GM12878 (cell line): Measurements from ENCODE around the gene TSPAN5. TPM values are rescaled to one million over a fixed set of nuclear protein-coding genes. Genes with fewer than 3 reads are reported as not detected.

Experiments
- ATAC-seq: fragments of 200-7000 bp; cut with Tn5 transposase; 3 replicates; pipeline ENCODE4 v1.9.1; 2020; ENCODE audit warnings: mild to moderate bottlenecking, moderate library complexity
- BruUV-seq: library from RNA; stranded (reverse); fragments of 400-500 nt; replicated peaks from 2 replicates; lab custom pipeline; 2021; lab: Mats Ljungman, UMichigan
- CTCF ChIA-PET: fragments of 300-600 bp; sonication (Branson Sonifier 250); formaldehyde crosslinking; extraction: SDS; loops from one replicate; lab custom pipeline; 2021; ENCODE audit warnings: inconsistent platforms; lab: Yijun Ruan, JAX
- POLR2A ChIA-PET: fragments of 350-600 bp; formaldehyde crosslinking; extraction: SDS; loops from one replicate; lab custom pipeline; 2021; ENCODE audit warnings: inconsistent platforms; lab: Charles Lee
- RAD21 ChIA-PET: fragments of 300-600 bp; sonication (Branson Sonifier 250); formaldehyde crosslinking; loops from one replicate; lab custom pipeline; 2023; ENCODE audit warnings: antibody characterized with exemption; ENCODE audit not compliant: unreplicated experiment; lab: Charles Lee
- SMC1A ChIA-PET: fragments of 300-600 bp; sonication (Branson Sonifier 250); formaldehyde crosslinking; loops from one replicate; lab custom pipeline; 2023; ENCODE audit not compliant: unreplicated experiment, uncharacterized antibody; lab: Charles Lee
- DNase-seq: peaks from one replicate; pipeline ENCODE4 v3.0.0-alpha.2; 2011; ENCODE audit warnings: low read depth, low spot score
- FAIRE-seq: peaks from 3 replicates; lab custom pipeline; 2011; peaks lifted over from hg19 to GRCh38; lab: Jason Lieb, UNC
- H2AFZ ChIP-seq: 2 replicates; pipeline ENCODE4 v1.6.0; 2011; ENCODE audit warnings: low read depth, low read length, control low read depth; ENCODE audit not compliant: control insufficient read depth
- H3K27ac ChIP-seq: 2 replicates; pipeline ENCODE4 v1.5.1; 2011; ENCODE audit warnings: control low read depth; ENCODE audit not compliant: control insufficient read depth, insufficient read depth
- H3K27me3 ChIP-seq, 2 experiments: replicated peaks in 1 of 2; 2 replicates each; pipeline versions ENCODE4 v1.6.0 to v1.6.1; 2011; ENCODE audit warnings: low read length in 1 of 2; ENCODE audit not compliant: control insufficient read depth in 2 of 2, insufficient read depth in 2 of 2
- H3K36me3 ChIP-seq, 2 experiments: 2 replicates each; pipeline ENCODE4 v1.5.1; 2011; ENCODE audit warnings: low read length in 1 of 2; ENCODE audit not compliant: control insufficient read depth in 2 of 2, insufficient read depth in 2 of 2
- H3K4me1 ChIP-seq: 2 replicates; pipeline ENCODE4 v1.6.1; 2011; ENCODE audit warnings: mild to moderate bottlenecking, low read length, moderate library complexity, mixed read lengths; ENCODE audit not compliant: control insufficient read depth, insufficient read depth
- H3K4me2 ChIP-seq: 2 replicates; pipeline ENCODE4 v1.6.0; 2011; ENCODE audit warnings: control low read depth; ENCODE audit not compliant: control insufficient read depth, insufficient read depth
- H3K4me3 ChIP-seq: fragments of 200-600 bp; sonication (generic); 2 replicates; pipeline ENCODE4 v1.5.1; 2016
- H3K79me2 ChIP-seq: 2 replicates; pipeline ENCODE4 v1.6.0; 2011; ENCODE audit warnings: low read length; ENCODE audit not compliant: control insufficient read depth, insufficient read depth
- H3K9ac ChIP-seq: 2 replicates; pipeline ENCODE4 v1.8.0; 2011; ENCODE audit warnings: low read length, control low read depth, mixed read lengths; ENCODE audit not compliant: control insufficient read depth, insufficient read depth
- H3K9me3 ChIP-seq: replicated peaks from 3 replicates; pipeline ENCODE4 v1.5.1; 2011; ENCODE audit warnings: mild to moderate bottlenecking, low read length; ENCODE audit not compliant: control insufficient read depth, insufficient read depth
- H4K20me1 ChIP-seq: 2 replicates; pipeline ENCODE4 v1.6.0; 2011; ENCODE audit not compliant: control insufficient read depth, insufficient read depth
- ATF7 ChIP-seq: fragments of 450-650 bp; IDR thresholded peaks from 2 replicates; pipeline ENCODE4 v1.6.1; 2016; ENCODE audit warnings: low read depth, mild to moderate bottlenecking
- E2F8 ChIP-seq: fragments of 450-650 bp; IDR thresholded peaks from 2 replicates; pipeline ENCODE4 v1.6.1; 2018; ENCODE audit warnings: mild to moderate bottlenecking, low read depth, moderate library complexity; ENCODE audit not compliant: partially characterized antibody
- ETV6 ChIP-seq, 2 experiments: fragments of 450-650 bp in 1 of 2; IDR thresholded peaks in 1 of 2; conservative IDR thresholded peaks in 1 of 2; 2 replicates each; pipeline ENCODE4 v1.6.1; 2014; ENCODE audit warnings: antibody characterized with exemption in 1 of 2, borderline replicate concordance in 1 of 2, low read depth in 1 of 2, mild to moderate bottlenecking in 1 of 2, moderate library complexity in 1 of 2
- IRF5 ChIP-seq: fragments of 450-650 bp; IDR thresholded peaks from 2 replicates; pipeline ENCODE4 v1.6.1; 2017; ENCODE audit warnings: borderline replicate concordance
- KLF5 ChIP-seq: fragments of 450-650 bp; IDR thresholded peaks from 2 replicates; pipeline ENCODE4 v1.6.1; 2014; ENCODE audit warnings: mild to moderate bottlenecking; ENCODE audit not compliant: partially characterized antibody
- MTA2 ChIP-seq: fragments of 450-650 bp; IDR thresholded peaks from 2 replicates; pipeline ENCODE4 v1.6.1; 2016; ENCODE audit warnings: low read depth, mild to moderate bottlenecking, moderate library complexity
- NFXL1 ChIP-seq: fragments of 450-650 bp; IDR thresholded peaks from 2 replicates; pipeline ENCODE4 v1.6.1; 2017; ENCODE audit warnings: antibody characterized with exemption, mild to moderate bottlenecking, borderline replicate concordance
- NKRF ChIP-seq: fragments of 450-650 bp; conservative IDR thresholded peaks from 2 replicates; pipeline ENCODE4 v1.6.1; 2017; ENCODE audit warnings: mild to moderate bottlenecking, moderate library complexity
- POLR2A ChIP-seq: IDR thresholded peaks from 2 replicates; pipeline ENCODE4 v1.6.1; 2011; ENCODE audit warnings: low read depth, mild to moderate bottlenecking, low read length
- RAD21 ChIP-seq: IDR thresholded peaks from 2 replicates; pipeline ENCODE4 v1.6.1; 2011; ENCODE audit warnings: mild to moderate bottlenecking, low read depth, low read length, moderate library complexity; ENCODE audit not compliant: insufficient read depth
- RELA ChIP-seq: fragments of 450-650 bp; IDR thresholded peaks from 2 replicates; pipeline ENCODE4 v1.8.0; 2014; ENCODE audit warnings: borderline replicate concordance; ENCODE audit not compliant: partially characterized antibody
- SKIL ChIP-seq: fragments of 450-650 bp; IDR thresholded peaks from 2 replicates; pipeline ENCODE4 v1.6.1; 2017; ENCODE audit warnings: mild to moderate bottlenecking, low read depth, inconsistent platforms; ENCODE audit not compliant: poor library complexity, severe bottlenecking
- SMAD1 ChIP-seq: fragments of 450-650 bp; IDR thresholded peaks from 2 replicates; pipeline ENCODE4 v1.6.1; 2018; ENCODE audit warnings: mild to moderate bottlenecking, low read depth; ENCODE audit not compliant: partially characterized antibody
- SPI1 ChIP-seq: IDR thresholded peaks from 2 replicates; pipeline ENCODE4 v1.6.1; 2011; ENCODE audit warnings: low read depth, mild to moderate bottlenecking, low read length, moderate library complexity, borderline replicate concordance; ENCODE audit not compliant: insufficient read depth
- SREBF2 ChIP-seq: IDR thresholded peaks from 2 replicates; pipeline ENCODE4 v1.6.1; 2012; ENCODE audit warnings: mild to moderate bottlenecking, low read length
- USF2 ChIP-seq: IDR thresholded peaks from 2 replicates; pipeline ENCODE4 v1.6.1; 2011; ENCODE audit warnings: low read depth, low read length, improper control_type of control experiment, borderline replicate concordance
- in situ Hi-C: fragments of 300-500 bp; cut with MboI; formaldehyde crosslinking; loops from 9 replicates; pipeline ENCODE4 v1.14.3; 2018; ENCODE audit warnings: mixed read lengths
- intact Hi-C: fragments of 100-400 bp; cut with micrococcal nuclease; formaldehyde crosslinking; loops from one replicate; pipeline ENCODE4 v1.14.2; 2022; ENCODE audit not compliant: unreplicated experiment
- polyA plus RNA-seq, 11 experiments: library from polyadenylated mRNA; depleted of rRNA in 4 of 11; unstranded in 6 of 11; stranded (reverse) in 5 of 11; fragments of >200 nt; fragmentation: Nextera tagmentation in 4 of 11; fragmentation: Illumina TruSeq in 1 of 11; extraction: Ambion mirVana in 4 of 11; extraction: Trizol in 1 of 11; gene quantifications; 1 replicate in 1 of 11; 2 replicates in 10 of 11; pipeline versions ENCODE4 v1.2.1 to v1.2.3, GENCODE V29; 2011 to 2016; ENCODE audit warnings: inconsistent platforms in 2 of 11, missing spikeins in 2 of 11, low read depth in 1 of 11
- total RNA-seq, 4 experiments: library from RNA; depleted of rRNA in 3 of 4; stranded (reverse); fragments of >200 nt in 3 of 4; fragmentation: Illumina TruSeq in 1 of 4; extraction: Trizol in 1 of 4; gene quantifications; 2 replicates each; pipeline versions ENCODE4 v1.2.1 to v1.2.3, GENCODE V29; 2013 to 2021

The TSPAN5 gene
- total and polyA plus RNA-seq, 10 of the 15 experiments (the other 5 are each of a cell fraction or from before 2014, with no cell fraction given), result 0.09 to 8.2 (median 0.27) TPM

- no peak overlapping the region for H3K27ac ChIP-seq
- DNase-seq (no peak), ATAC-seq (no peak), FAIRE-seq (no peak)
- H4K20me1 ChIP-seq, result no peaks in the 10 kb centered on the region
- H3K9ac ChIP-seq, result no peak overlapping the region
- RAD21 ChIA-PET, result no interaction called here
- POLR2A ChIA-PET, result interaction anchor here (0.5 kb wide), 1 partner anchor 19 kb away, joined by 3 read pairs; no protein-coding TSS in a partner anchor
- H2AFZ ChIP-seq, result no peak overlapping the region
- SMC1A ChIA-PET, result no interaction called here
- H3K79me2 ChIP-seq, result no peaks in the 10 kb centered on the region
- BruUV-seq, result no TSS peak
- CTCF ChIA-PET, result interaction anchor here (0.8 kb wide), 1 partner anchor 38 kb away, joined by 3 read pairs; no protein-coding TSS in a partner anchor
- intact Hi-C loops (no loop called here), in situ Hi-C loops (no loop called here)
- H3K9me3 ChIP-seq, result no peaks in the 10 kb centered on the region
- no peaks in the 10 kb centered on the region for H3K4me1 ChIP-seq
- H3K27me3 ChIP-seq, result no peaks in the 10 kb centered on the region
- H3K4me3 ChIP-seq, result no peak overlapping the region
- H3K4me2 ChIP-seq, result no peak overlapping the region
- H3K36me3 ChIP-seq, result no peaks in the 10 kb centered on the region
- TF ChIP-seq SREBF2 (no peak), IRF5 (no peak), SMAD1 (no peak), USF2 (no peak), ATF7 (no peak), NKRF (no peak), SPI1 (no peak), E2F8 (no peak), MTA2 (no peak), RAD21 (no peak), ETV6 (conservative IDR thresholded peaks at IDR 0.05 in 1 of 2, IDR thresholded peaks at IDR 0.05 in 1 of 2; ENCODE audit: borderline replicate concordance in 1 of 2, low read depth in 1 of 2) (no peak), NFXL1 (no peak), RELA (no peak), POLR2A (no peak), SKIL (no peak), KLF5 (no peak)
Observed at GRCh38 chr4:98503676-98504075, 154.7 kb downstream of the TSPAN5 start.
